Measurements from ENCODE around the gene CLIC3.
A peak's percentile ranks its signal among the peaks of the same experiment; 100 is the strongest.

Gene CLIC3

DNA sequence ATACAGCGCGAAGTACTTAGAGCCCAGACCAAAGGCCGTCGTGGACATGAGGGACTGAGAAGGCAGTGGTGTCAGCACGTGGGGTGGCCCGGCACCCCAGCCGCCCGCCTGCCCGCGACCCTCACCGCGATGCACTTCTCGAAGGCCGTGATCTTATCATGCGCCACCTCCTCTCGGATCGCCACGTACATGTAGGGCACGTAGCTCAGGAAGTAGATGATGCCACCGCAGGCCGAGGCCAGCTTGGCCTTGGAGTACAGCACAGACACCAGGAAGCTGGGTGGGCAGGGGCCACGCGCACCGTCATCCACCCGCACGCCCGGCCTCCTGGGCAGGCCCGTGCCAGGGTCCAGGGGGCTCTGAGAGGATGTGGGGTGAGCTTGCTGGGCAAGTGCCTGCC lies 20.7 kb upstream of the CLIC3 start:
- no peak for DNase-seq (ENCODE audit: low spot score)

DNA sequence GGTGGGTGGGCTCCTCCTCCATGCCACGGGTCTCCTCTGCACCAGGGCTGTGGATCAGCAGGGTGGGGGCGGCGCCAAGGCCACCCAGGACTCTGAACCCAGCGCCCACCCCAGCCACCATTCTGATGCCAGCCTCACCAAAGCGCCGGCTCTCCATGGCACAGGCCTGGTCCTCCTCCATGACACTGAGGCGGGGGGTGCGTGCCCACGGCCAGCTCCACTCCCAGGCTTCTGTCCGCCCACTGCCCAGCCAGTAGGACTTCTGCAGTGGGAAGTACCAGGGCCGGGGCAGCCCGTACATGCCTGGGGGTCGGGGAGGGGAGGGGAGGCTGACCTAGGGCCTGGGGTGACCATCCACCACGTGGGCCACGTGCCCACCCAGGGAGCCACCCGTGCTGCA lies 20.1 kb upstream of the CLIC3 start:
- DNase-seq (ENCODE audit: low spot score), result no peak

DNA sequence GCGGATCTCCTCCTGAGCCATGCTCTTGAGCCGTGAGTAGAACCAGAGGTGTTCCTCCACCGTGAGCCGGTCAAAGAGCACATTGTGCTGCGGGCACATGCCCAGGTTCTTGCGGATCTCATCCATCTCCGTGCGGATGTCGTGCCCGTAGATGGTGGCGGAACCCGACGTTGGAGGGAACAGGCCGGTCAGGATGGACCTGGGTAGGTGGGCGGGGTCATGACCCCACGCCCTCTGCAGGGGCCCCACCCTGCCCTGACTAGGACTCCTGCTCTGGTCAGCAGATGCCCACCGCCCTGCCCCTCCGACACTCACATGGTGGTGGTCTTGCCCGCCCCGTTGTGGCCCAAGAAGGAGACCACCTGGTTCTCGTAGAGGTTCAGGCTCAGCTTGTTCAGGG lies 19.6 kb upstream of the CLIC3 start:
- no peak for DNase-seq (ENCODE audit: low spot score)

DNA sequence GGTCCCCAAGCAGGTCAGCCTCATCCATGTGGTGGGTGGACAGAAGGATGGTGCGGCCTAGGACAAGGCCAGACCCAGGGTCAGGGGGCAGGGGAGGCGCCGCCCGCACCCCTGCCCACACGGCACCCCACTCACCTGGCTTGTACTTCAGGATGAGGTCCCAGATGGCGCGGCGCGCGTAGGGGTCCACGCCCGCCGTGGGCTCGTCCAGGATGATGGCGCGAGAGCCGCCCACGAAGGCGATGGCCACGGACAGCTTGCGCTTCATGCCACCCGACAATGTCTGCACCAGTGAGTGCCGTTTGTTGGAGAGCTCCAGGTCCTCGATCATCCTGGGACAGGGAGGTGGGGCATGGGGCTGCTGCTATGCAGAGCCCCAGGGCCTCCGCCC lies 19.2 kb upstream of the CLIC3 start:
- no peak for DNase-seq (ENCODE audit: low spot score)

DNA sequence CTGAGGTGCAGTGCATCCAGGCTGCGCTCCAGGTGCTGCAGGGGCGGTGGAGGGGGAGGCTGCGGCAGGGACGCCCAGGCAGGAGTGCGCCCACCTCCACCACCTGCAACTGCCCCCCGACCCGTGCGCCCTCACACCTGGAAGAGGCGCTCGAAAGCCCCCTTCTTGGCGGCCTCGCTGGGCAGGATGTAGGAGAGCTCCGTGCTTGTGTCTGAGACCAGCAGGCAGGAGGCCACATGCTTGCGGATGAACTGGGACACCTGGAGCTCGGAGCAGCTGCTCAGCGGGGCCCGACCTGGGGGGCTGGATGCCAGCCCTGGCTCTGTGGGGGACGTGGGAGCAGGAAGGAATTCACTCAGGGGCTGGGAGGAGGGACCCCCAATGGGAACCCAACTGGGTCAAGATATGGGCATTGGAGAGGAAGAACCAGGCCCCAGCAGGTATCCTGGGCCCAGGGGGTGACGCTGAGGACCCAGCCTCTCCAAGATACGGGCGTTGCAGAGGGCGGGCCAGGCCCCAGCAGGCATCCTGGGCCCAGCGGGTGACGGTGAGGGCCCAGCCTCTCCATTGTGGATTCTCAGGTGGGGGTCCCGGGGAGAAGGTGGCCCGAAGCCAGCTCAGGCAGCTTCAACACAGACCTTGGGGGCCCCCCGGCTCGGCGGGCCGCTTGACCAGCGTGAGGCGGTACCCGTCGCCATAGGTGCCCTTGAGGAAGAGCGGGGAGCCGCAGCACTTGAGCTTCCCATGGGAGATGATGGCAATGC lies 18.6 kb upstream of the CLIC3 start:
- no peak for DNase-seq (ENCODE audit: low spot score)

DNA sequence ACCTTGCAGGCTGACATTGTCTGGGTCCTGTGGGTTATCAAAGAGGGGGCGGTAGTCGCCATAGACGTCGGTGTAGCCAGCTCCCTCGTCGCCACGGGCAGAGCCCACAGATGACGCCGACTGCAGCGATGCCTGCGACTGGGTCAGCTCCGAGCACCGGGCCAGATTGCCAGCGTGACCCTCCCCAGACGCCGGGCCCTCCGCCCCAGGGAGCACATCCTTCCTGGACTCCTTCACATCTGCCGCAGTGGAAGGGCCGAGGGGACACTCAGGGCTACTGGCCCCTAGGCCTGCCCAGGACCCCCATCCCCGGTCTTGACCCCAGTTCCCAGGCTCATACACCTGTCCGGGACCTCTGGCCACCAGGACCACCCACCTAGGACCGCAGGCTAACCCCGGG lies 17.8 kb upstream of the CLIC3 start:
- no peak for DNase-seq (ENCODE audit: low spot score)

DNA sequence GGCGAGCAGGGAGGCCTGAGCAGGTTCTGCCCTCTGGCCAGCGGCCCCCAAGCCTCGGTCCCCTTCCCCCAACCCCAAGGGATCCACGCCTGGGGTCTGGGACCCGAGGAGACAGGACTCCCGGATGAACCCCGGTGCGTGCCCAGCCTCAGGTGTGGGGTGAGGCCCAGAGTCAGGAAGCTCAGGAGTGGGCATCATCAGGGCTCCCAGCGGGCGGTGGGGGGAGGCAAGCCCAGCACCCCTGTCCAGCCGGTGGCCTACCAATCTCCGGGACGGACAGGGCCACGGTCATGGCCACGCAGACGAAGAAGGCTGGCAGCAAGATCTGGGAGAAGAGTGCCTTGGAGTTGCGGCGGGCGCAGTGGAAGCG lies 17.2 kb upstream of the CLIC3 start:
- no peak for DNase-seq (ENCODE audit: low spot score)

DNA sequence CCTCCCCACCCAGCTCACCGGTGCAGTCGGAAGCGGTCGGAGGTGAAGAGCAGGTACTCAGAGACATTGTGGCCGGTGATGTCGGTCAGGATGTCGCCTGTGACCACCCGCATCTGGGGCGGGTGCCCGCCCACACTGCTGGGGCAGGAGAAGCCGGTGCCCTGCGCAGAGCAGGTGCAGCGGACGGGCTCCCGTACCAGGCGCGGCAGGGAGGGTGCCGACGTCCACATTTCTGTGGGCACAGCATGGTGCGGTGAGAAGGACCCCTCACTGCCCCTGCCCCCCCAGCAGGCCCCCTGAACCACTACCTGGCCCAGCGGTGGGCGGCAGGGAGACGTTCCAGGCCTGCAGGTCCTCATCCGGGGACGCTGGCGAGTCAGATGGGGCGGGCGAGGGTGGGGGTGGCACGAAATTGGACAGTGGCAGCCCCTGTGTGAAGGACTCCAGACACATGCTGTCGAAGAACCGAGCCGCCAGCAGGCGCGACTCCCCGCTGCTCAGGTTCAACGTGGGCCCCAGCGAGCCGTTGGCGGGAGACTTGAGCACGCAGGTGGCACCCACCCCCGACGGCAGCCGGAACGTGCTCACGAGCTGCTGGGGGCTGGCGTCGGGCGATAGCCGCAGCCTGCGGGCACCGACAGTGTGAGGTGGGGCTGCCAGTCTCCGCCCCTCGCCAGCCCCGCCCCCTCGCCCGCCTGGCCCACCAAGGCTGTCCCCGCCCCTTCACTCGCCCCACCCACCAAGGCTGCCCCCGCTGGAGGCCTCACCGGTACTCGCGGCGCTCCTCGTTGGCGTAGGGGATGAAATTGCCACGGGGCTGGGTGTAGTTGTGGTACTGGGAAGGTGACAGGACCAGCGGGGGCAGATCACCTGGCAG lies 16.6 kb upstream of the CLIC3 start:
- no peak for DNase-seq (ENCODE audit: low spot score)

DNA sequence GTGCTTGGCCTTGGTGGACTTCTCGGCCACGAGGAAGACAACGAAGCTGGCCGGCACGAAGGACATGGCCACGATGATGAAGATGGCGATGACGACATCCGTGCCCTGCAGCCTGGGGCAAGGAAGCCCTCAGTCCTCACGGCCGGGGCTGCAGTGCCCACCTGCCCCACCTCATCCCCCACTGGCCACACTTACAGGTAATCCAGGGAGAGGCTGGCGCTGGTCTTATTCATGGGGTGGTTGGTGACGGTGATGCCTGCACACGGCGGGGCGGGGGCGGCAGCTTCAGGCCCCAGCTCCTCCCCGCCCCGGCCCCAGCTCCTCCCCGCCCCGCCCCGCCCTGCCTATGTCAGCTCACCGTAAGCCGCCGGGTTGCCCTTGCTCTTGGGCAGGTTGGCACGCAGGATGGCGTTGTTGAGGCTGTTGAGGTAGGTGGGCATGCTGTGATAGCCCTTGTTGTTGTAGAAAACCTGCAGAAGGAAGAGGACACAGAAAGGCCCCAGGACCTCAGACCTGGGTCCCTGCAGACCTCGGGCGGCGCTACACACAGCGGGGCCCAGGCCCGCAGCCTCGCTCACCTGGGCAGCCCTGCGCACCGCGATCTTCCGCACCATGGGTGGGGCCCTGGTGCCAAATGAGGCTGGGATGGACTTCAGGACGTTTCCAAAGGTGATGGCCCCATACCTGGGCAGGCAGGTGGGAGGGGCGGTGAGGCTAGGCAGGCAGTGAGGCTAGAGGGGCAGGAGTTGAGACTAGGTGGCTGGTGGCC lies 15.7 kb upstream of the CLIC3 start:
- no peak for DNase-seq (ENCODE audit: low spot score)

DNA sequence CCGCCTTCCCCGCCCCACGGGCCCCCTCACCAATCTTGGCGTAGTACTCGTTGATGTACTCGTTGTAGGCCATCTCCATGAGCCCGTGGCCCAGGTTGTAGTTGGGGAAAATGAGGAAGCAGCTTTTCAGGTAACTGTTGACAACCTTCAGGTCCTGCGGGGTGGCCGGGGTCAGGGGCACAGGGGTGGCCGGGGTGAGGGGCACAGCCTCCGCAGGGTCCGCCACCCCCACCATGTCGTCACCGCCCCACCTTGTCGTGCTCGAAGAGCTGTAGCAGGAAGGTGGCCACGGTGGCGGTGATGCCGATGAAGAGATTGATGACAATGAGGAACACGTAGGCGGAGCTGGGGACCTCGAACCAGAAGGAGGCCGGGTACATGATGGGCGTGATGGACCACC lies 14.8 kb upstream of the CLIC3 start:
- no peak for DNase-seq (ENCODE audit: low spot score)

DNA sequence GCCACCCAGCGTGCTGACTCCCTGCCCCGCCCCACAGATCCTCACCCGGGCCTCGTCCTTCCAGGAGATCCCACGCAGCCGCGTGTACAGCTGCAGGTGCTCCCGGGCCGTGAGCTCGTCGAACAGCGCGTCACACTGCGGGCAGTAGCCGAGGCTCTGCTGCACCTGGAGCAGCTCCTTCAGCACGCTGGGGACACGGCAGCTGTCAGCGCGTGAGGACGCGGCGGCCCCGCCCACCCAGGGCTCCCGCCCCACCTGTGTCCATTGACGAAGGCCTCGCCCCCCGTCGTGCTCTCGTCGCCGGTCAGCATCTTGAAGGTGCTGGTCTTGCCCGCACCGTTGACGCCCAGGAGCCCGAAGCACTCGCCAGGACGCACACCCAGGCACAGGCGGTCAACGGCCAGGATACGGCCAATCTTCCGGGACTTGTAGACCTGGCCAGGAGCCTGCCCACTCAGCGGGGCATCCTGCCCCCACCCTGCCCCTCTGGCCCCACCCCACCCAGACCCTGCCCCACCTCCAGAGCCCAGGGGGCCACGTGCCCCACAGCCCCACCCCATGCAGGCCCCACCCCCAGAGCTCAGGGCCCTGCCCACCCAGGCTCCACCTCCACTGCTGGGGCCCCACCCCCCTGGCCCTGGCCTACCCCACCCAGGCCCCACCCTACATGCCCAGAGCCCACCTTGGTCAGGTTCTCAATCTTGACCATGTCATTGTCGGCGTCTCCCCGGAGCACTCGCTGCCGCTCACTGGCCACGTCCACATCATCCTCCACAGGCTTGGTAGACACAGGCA lies 13.8 kb upstream of the CLIC3 start:
- no peak for DNase-seq (ENCODE audit: low spot score)

DNA sequence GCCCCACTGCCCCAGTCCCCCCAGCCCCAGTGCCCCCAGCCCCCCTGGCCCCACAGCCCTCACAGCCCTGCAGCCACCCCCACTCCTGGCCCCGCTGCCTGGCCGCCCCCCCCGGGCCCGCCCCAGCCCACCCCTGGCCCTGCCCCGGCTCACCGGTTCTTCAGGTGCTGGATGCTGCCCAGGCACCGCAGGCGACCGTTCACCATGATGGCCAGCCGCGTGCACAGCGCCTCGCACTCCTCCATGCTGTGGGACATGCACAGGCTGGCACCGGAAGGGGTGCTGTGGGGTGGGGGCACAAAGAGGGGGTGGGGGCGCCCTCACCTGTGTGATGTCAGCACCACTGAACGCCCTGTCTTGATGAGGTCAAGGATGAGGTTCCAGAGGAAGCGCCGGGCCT lies 12.8 kb upstream of the CLIC3 start:
- no peak for DNase-seq (ENCODE audit: low spot score)

DNA sequence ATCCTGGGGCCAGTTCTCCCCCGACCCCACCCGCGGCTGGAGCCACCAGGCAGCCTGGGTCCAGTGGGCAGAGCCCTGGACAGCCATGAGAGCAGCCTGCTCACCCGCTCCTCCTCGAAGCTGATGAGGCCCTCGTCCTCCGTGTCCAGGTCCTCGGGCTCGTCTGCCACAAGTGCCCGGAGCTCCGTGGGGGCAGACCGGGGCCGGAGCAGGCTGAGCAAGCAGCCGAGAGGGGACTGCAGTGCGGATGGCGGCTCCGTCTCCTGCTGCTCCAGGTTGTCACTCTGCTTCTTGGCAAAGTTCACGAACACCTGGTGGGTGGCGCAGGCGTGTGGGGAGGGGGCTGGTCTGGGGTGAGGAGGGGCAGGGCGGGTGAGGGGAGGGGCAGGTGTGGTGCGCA lies 11.9 kb upstream of the CLIC3 start:
- no peak for DNase-seq (ENCODE audit: low spot score)

DNA sequence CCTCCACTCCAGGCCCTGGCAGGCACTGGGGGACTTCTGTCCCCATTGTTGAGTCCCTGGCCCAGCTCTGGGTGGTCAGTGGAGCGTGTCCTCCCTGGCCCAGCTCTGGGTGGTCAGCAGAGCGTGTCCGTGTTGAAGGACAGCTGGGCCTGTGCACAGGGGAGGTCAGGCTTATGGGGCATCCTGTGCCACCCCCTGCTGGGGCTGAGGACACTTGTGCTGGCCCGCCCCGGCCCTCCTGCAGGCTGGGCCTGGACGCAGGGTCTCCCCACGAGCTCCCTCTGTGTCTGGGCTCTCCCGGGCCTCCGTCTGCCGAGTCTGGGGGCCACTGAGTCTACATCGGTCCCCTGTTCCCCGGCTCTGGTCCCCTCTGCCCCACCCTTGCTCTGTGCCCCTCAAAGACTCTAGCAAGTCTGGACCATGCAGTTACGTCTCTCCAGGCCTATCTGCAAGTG lies 11.5 kb upstream of the CLIC3 start:
- no peak for DNase-seq (ENCODE audit: low spot score)

DNA sequence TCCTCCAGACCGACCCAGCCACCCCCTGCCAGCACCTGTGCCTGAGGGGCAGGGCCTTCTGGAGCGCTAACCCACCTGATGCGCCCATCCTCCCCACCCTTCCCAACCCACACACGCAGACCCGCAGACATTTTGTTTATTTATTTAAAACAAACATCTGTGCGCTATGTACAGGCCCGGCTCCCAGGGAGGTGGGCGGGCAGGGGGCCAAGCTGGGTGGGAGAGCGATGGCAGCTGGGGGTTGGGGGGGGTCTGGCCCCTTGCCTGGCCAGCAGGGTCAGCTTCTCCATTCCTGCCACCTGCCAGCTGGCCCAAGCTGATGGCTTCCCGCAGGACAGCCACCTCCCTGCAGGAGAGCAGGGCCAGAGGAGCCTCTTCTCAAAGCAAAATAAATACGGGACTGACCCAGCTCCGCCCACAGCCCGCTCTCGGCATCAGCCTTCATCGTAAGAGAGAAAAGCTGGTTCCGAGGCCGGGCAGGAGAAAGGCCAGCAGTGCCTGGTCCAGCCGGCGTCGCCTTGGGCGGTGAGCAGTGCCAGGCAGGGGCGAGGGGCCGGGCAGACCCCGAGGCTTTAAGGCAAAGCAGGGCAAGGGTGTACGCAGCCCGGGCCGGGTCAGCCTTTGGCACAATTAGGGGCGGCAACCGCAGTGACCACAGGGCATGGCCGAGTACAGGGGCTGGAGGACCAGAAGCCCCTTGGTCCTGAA lies 10.9 kb upstream of the CLIC3 start:
- no peak for DNase-seq (ENCODE audit: low spot score)

DNA sequence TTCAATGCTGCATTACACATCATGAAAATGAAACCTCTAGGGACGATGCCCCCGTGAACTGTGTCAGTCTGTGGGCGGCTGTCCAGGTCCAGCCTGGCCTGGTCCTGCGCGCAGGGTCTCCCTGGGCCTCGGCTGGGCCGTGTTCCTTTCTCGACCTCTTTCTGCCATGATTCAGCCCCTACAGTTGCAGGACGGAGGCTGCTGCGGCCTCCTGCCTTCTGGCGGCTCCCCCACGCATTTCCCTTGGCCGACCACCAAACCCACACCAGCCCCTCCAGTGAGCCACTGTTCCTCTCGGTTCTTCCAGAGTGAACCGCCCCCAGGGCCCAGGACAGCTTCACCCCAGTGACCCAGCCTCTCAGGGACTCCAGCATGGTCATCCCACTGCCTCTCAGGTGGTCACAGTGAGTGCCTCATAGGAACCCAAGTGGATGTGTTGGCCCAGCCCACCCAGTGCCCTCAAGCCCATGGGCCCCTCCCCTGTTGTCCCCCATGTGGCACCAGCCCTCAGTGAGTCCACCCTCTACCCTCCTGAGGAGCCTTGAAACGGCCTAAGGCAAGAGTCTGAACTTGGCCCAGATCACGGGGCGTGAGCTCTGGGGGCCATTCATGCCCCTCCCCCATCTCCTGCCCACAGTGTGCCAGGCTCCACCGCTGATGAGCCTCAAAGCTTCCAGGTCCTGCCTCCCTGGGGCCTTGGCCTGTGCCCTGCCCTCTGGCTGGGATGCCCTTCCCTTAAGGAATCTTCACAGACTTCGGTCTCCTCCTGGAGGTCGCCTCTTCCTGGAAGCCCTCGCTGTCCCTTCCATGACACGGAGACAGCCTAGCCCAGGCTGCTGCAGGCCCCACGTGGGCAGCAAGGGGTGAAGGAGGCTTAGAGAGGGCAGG lies 10.0 kb upstream of the CLIC3 start:
- no peak for DNase-seq (ENCODE audit: low spot score)

DNA sequence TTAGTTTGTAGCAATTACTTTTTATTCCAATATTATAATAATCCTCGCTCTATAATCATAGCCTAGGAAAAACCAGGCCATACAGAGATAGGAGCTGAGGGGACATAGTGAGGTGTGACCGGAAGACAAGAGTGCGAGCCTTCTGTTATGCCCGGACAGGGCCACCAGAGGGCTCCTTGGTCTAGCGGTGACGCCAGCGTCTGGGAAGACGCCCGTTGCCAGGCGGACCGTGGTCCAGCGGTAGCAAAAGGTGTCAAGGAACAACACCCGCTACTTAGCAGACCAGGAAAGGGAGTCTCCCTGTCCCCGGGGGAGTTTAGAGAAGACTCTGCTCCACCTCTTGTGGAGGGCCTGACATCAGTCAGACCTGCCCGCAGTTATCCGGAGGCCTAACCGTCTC lies 7.9 kb upstream of the CLIC3 start:
- peak; percentile 14 for DNase-seq (ENCODE audit: low spot score)

DNA sequence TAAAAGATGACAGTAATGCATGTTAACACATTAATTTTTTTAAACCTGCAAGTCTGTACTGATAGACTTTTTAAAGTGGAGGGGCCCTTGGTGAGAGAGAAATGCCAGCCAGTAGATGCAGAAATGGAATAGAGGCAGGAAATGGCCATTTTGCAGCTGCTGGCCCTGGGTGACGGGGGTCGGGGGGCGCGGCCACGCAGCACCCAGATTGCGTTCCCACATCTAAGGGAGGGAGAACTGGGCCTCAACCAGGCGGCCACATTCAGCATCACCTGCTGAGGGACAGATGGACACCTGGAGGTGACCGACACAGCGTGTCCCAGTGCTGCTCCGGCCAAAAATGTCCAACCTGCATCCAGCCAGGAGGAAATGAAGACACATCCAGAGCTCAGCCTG lies 6.3 kb upstream of the CLIC3 start:
- DNase-seq (ENCODE audit: low spot score), result no peak

DNA sequence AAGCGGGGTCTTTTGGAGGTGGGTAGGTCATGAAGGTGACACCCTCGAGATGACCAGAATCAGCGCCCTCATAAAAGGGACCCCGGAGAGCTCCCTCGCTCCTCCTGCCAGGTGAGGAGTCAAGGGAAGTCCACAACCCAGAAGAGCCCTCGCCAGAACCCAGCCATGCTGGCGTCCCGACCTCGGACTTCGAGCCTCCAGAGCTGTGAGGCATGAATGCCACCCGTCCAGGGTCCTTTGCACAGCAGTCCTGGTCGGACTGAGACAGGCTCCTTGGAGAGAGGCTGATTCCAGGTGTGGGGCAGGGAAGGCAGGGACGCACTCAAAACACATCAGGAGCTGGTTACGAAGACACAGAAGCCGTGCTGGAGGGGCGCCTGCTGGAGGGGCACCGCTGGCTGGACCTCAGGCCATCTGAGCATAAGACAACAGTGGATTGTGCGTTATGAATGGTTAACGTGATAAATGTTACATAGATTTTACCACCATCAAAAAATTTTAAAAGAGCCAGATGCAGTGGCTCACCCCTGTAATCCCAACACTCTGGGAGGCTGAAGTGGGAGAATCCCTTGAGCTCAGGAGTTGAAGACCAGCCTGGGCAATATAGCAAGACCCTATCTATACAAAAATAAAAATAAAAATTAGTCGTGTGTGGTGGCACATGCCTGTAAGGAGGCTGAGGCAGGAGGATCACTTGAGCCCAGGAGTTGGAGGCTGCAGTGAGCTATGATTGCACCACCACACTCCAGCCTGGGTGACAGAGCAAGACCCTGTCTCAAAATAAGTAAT lies 5.7 kb upstream of the CLIC3 start:
- DNase-seq (ENCODE audit: low spot score), result no peak

All from CD4-positive, alpha-beta T cell treated with Interleukin-15 for 4 hours (primary cell).